Measurements from ENCODE around the gene ELP2.

Gene ELP2

GRCh38 chr18:36177913-36178312 lies 48.2 kb downstream of the ELP2 start:
- H3K27ac ChIP-seq = no peak overlapping the region
- TF ChIP-seq ZFX (IDR thresholded peaks at IDR 0.05; ENCODE audit: borderline replicate concordance) = no peak
- TF ChIP-seq, protein P1, sequence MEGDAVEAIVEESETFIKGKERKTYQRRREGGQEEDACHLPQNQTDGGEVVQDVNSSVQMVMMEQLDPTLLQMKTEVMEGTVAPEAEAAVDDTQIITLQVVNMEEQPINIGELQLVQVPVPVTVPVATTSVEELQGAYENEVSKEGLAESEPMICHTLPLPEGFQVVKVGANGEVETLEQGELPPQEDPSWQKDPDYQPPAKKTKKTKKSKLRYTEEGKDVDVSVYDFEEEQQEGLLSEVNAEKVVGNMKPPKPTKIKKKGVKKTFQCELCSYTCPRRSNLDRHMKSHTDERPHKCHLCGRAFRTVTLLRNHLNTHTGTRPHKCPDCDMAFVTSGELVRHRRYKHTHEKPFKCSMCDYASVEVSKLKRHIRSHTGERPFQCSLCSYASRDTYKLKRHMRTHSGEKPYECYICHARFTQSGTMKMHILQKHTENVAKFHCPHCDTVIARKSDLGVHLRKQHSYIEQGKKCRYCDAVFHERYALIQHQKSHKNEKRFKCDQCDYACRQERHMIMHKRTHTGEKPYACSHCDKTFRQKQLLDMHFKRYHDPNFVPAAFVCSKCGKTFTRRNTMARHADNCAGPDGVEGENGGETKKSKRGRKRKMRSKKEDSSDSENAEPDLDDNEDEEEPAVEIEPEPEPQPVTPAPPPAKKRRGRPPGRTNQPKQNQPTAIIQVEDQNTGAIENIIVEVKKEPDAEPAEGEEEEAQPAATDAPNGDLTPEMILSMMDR (IDR thresholded peaks at IDR 0.05) = no peak

DNA sequence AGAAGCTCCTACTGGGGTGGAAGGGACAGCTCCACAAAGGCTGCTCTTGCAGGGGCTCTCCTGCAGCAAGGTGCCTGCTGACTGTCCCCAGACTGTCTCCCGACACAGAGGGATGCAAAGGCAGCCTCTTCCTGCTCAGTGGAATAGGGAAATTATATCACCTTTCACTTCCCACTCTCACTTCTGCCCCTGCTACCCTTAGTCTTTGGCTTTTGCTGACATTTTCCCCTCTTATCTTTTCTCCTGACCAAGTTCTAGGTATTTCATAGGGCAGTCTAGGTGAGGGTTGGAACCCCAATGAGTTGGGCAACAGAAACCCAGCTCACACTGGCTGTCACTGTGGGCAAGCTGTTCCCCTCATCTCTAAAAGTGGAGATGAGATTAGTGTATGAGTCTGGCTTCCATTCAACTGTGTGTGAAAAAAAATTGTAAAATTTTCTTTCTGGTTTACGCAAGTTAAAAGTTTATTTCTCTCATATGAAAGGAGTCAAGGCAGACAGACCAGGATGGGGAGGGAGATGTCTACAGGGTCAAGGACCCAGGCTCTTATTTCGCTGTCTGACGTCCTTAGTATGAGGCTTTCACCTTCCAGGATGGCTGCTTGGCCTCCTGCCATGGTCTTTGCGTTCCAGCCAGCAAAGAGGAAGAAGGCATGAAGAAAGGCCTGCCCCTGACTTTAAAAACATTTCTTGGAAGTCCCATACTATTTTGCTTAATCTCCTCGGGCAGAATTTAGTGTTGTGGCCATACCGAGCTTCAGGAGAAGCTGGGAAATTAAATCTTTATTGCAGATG lies 50.1 kb downstream of the ELP2 start:
- no peak overlapping the region for H3K27ac ChIP-seq
- TF ChIP-seq, protein P1 (IDR thresholded peaks at IDR 0.05) = no peak
- no peak for TF ChIP-seq ZFX (IDR thresholded peaks at IDR 0.05; ENCODE audit: borderline replicate concordance)

- TF ChIP-seq, protein P1 (IDR thresholded peaks at IDR 0.05) = no peak
- TF ChIP-seq ZFX (IDR thresholded peaks at IDR 0.05; ENCODE audit: borderline replicate concordance) = no peak
- no peak overlapping the region for H3K27ac ChIP-seq
These were observed 51.7 kb downstream of the ELP2 start for GRCh38 chr18:36181441-36181840.

DNA sequence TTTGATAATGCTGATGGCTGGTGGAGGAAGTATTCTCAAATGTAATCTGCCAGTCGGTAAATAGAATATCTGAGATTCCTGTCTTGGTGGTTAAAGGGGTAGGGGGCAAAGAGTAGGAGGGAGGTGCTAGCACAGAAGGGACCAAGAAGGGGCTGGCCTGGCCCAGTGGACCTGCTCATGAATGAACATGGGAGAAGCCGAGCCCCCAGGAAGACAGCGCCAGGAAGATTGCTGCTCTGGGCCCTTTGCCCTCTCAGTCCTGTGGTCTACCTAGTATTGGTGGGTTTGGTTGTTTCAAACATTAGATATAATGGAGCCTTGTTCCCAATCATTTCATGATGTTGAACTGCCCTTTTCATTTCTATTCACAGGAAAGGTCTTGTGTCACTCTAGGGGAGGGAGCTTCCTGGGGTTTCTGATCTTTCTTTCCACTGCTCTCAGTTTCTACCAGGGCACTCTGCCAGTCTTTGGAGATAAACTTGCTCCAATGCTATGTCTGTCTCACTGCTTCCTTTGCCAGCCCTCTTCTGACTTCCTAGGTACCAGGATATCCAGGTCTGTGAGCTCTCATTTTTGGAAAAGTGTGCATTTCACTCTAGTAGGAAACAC lies 52.3 kb downstream of the ELP2 start:
- H3K27ac ChIP-seq = no peak overlapping the region
- TF ChIP-seq, protein P1 (IDR thresholded peaks at IDR 0.05) = no peak
- TF ChIP-seq ZFX (IDR thresholded peaks at IDR 0.05; ENCODE audit: borderline replicate concordance) = no peak

GRCh38 chr18:36183033-36183432 lies 53.3 kb downstream of the ELP2 start:
- H3K27ac ChIP-seq = no peak overlapping the region
- TF ChIP-seq, protein P1 (IDR thresholded peaks at IDR 0.05) = no peak
- no peak for TF ChIP-seq ZFX (IDR thresholded peaks at IDR 0.05; ENCODE audit: borderline replicate concordance)

GRCh38 chr18:36183987-36184386 lies 54.3 kb downstream of the ELP2 start:
- H3K27ac ChIP-seq = no peak overlapping the region
- no peak for TF ChIP-seq ZFX (IDR thresholded peaks at IDR 0.05; ENCODE audit: borderline replicate concordance)
- TF ChIP-seq, protein P1 (IDR thresholded peaks at IDR 0.05) = no peak

GRCh38 chr18:36185157-36185556 lies 55.5 kb downstream of the ELP2 start:
- no peak overlapping the region for H3K27ac ChIP-seq
- TF ChIP-seq ZFX (IDR thresholded peaks at IDR 0.05; ENCODE audit: borderline replicate concordance) = no peak
- TF ChIP-seq, protein P1 (IDR thresholded peaks at IDR 0.05) = no peak

All from 22Rv1 (cell line).